Heart left ventricle (tissue), 13 donors: ENCODE measurements around the gene MCTP1.
"Not testable (repeated sequence)": the region's sequence is repeated elsewhere in the genome, so short reads cannot be mapped to it uniquely, and the experiment has no call there.

Experiments used
- POLR2A ChIP-seq, 2 donors: fragments of 450-650 bp; IDR thresholded peaks; one replicate each; pipeline ENCODE4 v1.6.1; 2017; ENCODE audit warnings: antibody characterized with exemption in 2 of 2, mild to moderate bottlenecking in 2 of 2, moderate library complexity in 2 of 2
- TF ChIP-seq, protein P1 (sequence below), 12 donors: fragments of 200-600 bp; sonication (generic) in 4 of 12; IDR thresholded peaks; one replicate each; pipeline versions ENCODE4 v1.5.0 to v1.8.0; 2018 to 2022; ENCODE audit warnings: antibody characterized with exemption in 12 of 12, mild to moderate bottlenecking in 5 of 12
- donor health status: ischemic (EF 13 %, LVEDD 7.1; RV severe dilation, severe dysfunction).
- donor health status: DM: no; HTN: yes; CAD: no.
- donor health status: DM: no; HTN: no; CAD: no.
- donor health status: ischemic (EF 25% LVEDD 6.9; RV normal size, moderate dysfunction).
- donor health status: ischemic (EF 25% LVEDD 5.7; RV mildly dilated, moderate dysfunction).
- donor health status: ischemic (EF 35%, LVEDD 5.7; RV mildly dilated, moderate dysfunction).
- donor health status: nonischemic (EF 11% LVEDD 7.7; RV severe dilation, severe dysfunction).
- donor health status: DM: yes; HTN: yes; CAD: no.
- donor health status: PGD.
- donor health status: ischemic (EF 29% LVEDD 5.4; RV normal size, mild dysfunction).
- donor health status: nonischemic (EF 23%, LVEDD 6.1; RV moderate dilation, normal function).

DNA sequence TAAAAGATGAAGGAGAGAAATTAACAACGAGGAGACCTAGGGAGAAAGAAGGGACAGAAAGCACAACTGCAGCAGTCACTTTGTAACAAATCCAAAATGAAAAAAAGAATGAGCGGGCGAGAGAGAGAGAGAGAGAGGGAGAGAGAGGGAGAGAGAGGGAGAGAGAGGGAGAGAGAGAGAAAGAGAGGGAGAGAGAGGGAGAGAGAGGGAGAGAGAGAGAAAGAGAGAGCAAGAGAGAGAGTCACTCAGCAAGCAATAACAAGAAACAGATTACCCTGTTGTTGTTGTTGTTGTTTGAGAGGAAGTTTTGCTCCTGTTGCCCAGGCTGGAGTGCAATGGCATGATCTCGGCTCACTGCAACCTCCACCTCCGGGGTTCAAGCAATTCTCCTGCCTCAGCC, 77.1 kb downstream of the MCTP1 start:
- TF ChIP-seq, protein P1, sequence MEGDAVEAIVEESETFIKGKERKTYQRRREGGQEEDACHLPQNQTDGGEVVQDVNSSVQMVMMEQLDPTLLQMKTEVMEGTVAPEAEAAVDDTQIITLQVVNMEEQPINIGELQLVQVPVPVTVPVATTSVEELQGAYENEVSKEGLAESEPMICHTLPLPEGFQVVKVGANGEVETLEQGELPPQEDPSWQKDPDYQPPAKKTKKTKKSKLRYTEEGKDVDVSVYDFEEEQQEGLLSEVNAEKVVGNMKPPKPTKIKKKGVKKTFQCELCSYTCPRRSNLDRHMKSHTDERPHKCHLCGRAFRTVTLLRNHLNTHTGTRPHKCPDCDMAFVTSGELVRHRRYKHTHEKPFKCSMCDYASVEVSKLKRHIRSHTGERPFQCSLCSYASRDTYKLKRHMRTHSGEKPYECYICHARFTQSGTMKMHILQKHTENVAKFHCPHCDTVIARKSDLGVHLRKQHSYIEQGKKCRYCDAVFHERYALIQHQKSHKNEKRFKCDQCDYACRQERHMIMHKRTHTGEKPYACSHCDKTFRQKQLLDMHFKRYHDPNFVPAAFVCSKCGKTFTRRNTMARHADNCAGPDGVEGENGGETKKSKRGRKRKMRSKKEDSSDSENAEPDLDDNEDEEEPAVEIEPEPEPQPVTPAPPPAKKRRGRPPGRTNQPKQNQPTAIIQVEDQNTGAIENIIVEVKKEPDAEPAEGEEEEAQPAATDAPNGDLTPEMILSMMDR (IDR thresholded peaks at IDR 0.05), result not testable (repeated sequence)
- TF ChIP-seq POLR2A (IDR thresholded peaks at IDR 0.05), result not testable (repeated sequence)
